ENCODE results near the gene FCRLA.
"Not testable (repeated sequence)": the region's sequence is repeated elsewhere in the genome, so short reads cannot be mapped to it uniquely, and the experiment has no call there.

The FCRLA gene

GRCh38 chr1:161706482-161707347, at the start of gene FCRLA:
TSS of gene FCRLA (plus strand) at chr1:161707229. CDS start at chr1:161707265, 36 bp downstream.
- no peak within 1 kb of the TSS for H3K4me3 ChIP-seq (ENCODE audit: low read depth, low read length)
- no peak for TF ChIP-seq CTCF (IDR thresholded peaks at IDR 0.05; ENCODE audit: low read depth, low read length)

DNA sequence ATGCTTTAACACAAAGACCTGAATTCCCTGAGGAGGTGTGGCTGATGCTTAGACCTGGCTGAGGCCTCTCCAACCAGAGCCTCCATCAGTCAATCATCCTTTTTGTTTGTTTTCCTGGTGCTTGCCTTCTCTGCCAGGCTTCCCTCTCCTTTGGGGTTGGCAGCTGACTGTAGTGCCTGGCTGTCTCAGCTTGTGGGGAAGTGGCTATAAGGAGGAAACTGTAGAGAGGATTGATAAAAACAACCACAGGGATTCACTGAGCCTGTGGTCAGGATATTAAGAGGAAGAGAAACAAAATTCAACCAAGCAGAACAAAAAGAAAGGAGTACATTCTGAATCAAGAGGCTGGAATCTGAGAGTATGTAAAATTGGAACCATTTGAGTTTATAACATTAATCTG, 48.5 kb upstream of the FCRLA start:
- H3K4me3 ChIP-seq (ENCODE audit: low read depth, low read length), result not testable (repeated sequence)

- not testable (repeated sequence) for H3K4me3 ChIP-seq (ENCODE audit: low read depth, low read length)
Measured at GRCh38 chr1:161661660-161662311, 45.2 kb upstream of the FCRLA start.

GRCh38 chr1:161662684-161663339, 44.2 kb upstream of the FCRLA start, which contains the start of gene FCGR2B:
TSS of gene FCGR2B (plus strand) at chr1:161663143. CDS start at chr1:161663242, 99 bp downstream.
- H3K4me3 ChIP-seq (ENCODE audit: low read depth, low read length), result not testable (repeated sequence)

GRCh38 chr1:161663569-161663968, 43.5 kb upstream of the FCRLA start:
- not testable (repeated sequence) for H3K4me3 ChIP-seq (ENCODE audit: low read depth, low read length)

- H3K4me3 ChIP-seq (ENCODE audit: low read depth, low read length), result not testable (repeated sequence)
Measured at GRCh38 chr1:161664689-161665088, 42.3 kb upstream of the FCRLA start.

DNA sequence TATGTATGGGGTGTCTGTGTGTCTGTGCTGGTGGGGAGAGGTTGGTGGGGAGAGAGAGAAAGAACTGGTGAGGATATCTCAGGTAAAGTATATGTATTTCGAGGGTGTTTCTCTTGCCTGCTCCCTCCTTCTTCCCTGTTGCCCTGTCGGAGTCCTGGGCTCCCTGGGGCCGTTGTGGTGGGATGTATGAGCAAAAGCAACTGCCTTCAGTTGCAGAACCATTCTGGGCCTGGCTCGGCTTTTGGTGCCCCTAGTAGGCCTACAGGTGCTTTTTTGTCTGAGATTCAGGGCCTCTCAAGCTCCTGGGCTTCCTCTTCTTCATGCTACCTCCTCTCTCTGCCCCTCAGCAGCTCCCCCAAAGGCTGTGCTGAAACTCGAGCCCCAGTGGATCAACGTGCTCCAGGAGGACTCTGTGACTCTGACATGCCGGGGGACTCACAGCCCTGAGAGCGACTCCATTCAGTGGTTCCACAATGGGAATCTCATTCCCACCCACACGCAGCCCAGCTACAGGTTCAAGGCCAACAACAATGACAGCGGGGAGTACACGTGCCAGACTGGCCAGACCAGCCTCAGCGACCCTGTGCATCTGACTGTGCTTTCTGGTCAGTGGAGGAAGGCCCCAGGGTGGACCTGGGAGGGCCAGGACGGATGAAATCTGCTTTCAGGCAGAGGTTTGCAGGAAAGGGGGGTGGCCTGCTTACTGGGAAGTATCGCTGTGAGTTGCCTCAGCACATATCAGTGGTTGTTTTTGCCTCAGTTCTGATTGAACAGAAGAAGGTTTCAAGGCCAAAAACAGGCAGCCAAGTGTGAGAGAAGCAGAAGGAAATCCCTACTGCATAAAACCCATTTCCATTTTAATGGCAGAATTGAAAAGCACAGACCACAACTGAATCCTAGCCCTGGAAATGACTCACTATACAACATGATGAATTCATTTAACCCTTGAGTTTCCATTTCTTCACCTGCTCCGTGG, 35.7 kb upstream of the FCRLA start:
- H3K4me3 ChIP-seq (ENCODE audit: low read depth, low read length), result not testable (repeated sequence)

- not testable (repeated sequence) for H3K4me3 ChIP-seq (ENCODE audit: low read depth, low read length)
Measured at GRCh38 chr1:161673437-161673836, 33.6 kb upstream of the FCRLA start.

DNA sequence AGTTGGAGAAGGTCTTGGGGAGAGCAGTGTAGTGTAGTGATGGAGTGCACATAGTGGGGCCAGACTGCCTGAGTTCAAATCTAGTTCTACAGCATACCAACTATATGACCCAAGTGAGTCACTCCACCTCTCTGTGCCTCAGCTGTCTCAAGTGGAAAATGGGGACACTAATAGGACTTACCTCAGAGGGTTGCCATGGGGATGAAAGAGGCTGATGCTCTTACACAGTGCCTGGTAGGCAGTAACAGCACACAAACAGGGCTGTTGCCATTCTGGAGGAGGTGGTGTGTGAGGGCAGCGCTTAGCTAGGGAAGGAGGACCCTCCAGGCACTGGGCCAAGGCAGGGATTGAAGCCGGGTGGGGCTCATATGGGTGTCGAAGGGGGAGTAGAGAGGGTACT, 32.6 kb upstream of the FCRLA start:
- H3K4me3 ChIP-seq (ENCODE audit: low read depth, low read length), result not testable (repeated sequence)

- not testable (repeated sequence) for H3K4me3 ChIP-seq (ENCODE audit: low read depth, low read length)
Measured at GRCh38 chr1:161674908-161675307, 32.1 kb upstream of the FCRLA start.

DNA sequence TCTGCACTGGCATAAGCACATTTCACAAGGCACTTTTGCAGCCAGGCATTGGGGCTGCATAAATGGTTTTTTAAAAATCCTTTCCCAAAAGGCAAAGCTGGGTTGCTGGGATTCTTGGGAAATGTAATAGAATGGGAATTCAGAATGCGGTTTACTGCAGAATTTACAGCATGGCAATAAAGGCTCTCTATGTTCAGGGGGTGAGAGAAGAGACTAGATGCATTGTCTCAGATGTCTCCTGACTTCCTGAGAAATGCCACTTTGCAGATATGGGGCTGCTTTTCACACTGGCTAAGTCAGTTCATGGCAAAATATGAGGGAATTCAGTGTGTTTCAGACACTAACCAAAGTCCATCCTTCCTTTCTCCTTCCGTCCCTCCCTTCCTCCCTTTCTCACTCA, 30.6 kb upstream of the FCRLA start:
- no peak for TF ChIP-seq CTCF (IDR thresholded peaks at IDR 0.05; ENCODE audit: low read depth, low read length)
- no peak overlapping the region for H3K4me3 ChIP-seq (ENCODE audit: low read depth, low read length)
